ENCODE data around the gene STKLD1.

Gene STKLD1

GRCh38 chr9:133352635-133353340 lies 23.4 kb upstream of the STKLD1 start:
- H3K9me3 ChIP-seq (ENCODE audit: control insufficient read depth, insufficient read depth, low read depth, low read length), result no peaks in the 10 kb centered on the region
- peaks cover 14 to 70% of the 10 kb centered on the region in 2 experiments for H3K36me3 ChIP-seq (ENCODE audit: control insufficient read depth in 2 of 2, insufficient read depth in 1 of 2, low read length in 2 of 2)
- peak overlapping the region; percentile 37; the same call in 1 of the 2 replicates for H3K27ac ChIP-seq (ENCODE audit: extremely low read depth, low read depth, low read length)
- TF ChIP-seq ZNF521 (tag by site-specific recombination; IDR thresholded peaks at IDR 0.05) (no peak), SP7 (tag by site-specific recombination; IDR thresholded peaks at IDR 0.05) (no peak), ZNF324 (tag by site-specific recombination; IDR thresholded peaks at IDR 0.05) (no peak), GLIS2 (tag by site-specific recombination; IDR thresholded peaks at IDR 0.05) (no peak), ZNF660 (tag by site-specific recombination; IDR thresholded peaks at IDR 0.05) (no peak), ZFHX2 (tag by site-specific recombination; conservative IDR thresholded peaks at IDR 0.05) (no peak), ZNF146 (tag by site-specific recombination; IDR thresholded peaks at IDR 0.05) (no peak), ZBTB10 (tag by site-specific recombination; IDR thresholded peaks at IDR 0.05) (no peak), ZSCAN30 (tag by site-specific recombination; IDR thresholded peaks at IDR 0.05) (0 out of 2 replicates have a peak, but pooled peaks have one; percentile 16), ZNF555 (tag by site-specific recombination; conservative IDR thresholded peaks at IDR 0.05) (no peak), SALL2 (tag by site-specific recombination; IDR thresholded peaks at IDR 0.05; ENCODE audit: borderline replicate concordance) (no peak), ZFP41 (tag by site-specific recombination; IDR thresholded peaks at IDR 0.05; ENCODE audit: borderline replicate concordance) (no peak), ZNF221 (tag by site-specific recombination; IDR thresholded peaks at IDR 0.05; ENCODE audit: borderline replicate concordance) (no peak), ZNF426 (tag by site-specific recombination; IDR thresholded peaks at IDR 0.05) (no peak), PRDM1 (tag by site-specific recombination; IDR thresholded peaks at IDR 0.05) (peak; percentile 43; the same call in 1 of the 2 replicates), SCRT2 (tag by site-specific recombination; IDR thresholded peaks at IDR 0.05) (peak; percentile 66; the same call in 1 of the 2 replicates), ZNF654 (tag by site-specific recombination; IDR thresholded peaks at IDR 0.05; ENCODE audit: low read depth) (no peak), ZNF133 (tag by site-specific recombination; IDR thresholded peaks at IDR 0.05) (no peak), ZSCAN23 (tag by site-specific recombination; IDR thresholded peaks at IDR 0.05) (no peak), ZBTB20 (tag by site-specific recombination; IDR thresholded peaks at IDR 0.05) (no peak)
- TF ChIP-seq, protein P1, sequence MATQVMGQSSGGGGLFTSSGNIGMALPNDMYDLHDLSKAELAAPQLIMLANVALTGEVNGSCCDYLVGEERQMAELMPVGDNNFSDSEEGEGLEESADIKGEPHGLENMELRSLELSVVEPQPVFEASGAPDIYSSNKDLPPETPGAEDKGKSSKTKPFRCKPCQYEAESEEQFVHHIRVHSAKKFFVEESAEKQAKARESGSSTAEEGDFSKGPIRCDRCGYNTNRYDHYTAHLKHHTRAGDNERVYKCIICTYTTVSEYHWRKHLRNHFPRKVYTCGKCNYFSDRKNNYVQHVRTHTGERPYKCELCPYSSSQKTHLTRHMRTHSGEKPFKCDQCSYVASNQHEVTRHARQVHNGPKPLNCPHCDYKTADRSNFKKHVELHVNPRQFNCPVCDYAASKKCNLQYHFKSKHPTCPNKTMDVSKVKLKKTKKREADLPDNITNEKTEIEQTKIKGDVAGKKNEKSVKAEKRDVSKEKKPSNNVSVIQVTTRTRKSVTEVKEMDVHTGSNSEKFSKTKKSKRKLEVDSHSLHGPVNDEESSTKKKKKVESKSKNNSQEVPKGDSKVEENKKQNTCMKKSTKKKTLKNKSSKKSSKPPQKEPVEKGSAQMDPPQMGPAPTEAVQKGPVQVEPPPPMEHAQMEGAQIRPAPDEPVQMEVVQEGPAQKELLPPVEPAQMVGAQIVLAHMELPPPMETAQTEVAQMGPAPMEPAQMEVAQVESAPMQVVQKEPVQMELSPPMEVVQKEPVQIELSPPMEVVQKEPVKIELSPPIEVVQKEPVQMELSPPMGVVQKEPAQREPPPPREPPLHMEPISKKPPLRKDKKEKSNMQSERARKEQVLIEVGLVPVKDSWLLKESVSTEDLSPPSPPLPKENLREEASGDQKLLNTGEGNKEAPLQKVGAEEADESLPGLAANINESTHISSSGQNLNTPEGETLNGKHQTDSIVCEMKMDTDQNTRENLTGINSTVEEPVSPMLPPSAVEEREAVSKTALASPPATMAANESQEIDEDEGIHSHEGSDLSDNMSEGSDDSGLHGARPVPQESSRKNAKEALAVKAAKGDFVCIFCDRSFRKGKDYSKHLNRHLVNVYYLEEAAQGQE (tag by site-specific recombination; IDR thresholded peaks at IDR 0.05), result no peak
- TF ChIP-seq, protein P2, sequence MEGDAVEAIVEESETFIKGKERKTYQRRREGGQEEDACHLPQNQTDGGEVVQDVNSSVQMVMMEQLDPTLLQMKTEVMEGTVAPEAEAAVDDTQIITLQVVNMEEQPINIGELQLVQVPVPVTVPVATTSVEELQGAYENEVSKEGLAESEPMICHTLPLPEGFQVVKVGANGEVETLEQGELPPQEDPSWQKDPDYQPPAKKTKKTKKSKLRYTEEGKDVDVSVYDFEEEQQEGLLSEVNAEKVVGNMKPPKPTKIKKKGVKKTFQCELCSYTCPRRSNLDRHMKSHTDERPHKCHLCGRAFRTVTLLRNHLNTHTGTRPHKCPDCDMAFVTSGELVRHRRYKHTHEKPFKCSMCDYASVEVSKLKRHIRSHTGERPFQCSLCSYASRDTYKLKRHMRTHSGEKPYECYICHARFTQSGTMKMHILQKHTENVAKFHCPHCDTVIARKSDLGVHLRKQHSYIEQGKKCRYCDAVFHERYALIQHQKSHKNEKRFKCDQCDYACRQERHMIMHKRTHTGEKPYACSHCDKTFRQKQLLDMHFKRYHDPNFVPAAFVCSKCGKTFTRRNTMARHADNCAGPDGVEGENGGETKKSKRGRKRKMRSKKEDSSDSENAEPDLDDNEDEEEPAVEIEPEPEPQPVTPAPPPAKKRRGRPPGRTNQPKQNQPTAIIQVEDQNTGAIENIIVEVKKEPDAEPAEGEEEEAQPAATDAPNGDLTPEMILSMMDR (tag by site-specific recombination; IDR thresholded peaks at IDR 0.05), result no peak
- CTCF ChIA-PET, result interaction anchor here (0.6 to 1.4 kb wide), 7 partner anchors 11 to 172 kb away, joined by 3 to 4 read pairs (median 3); no protein-coding TSS in a partner anchor
- H3K4me1 ChIP-seq (ENCODE audit: control insufficient read depth, insufficient read depth, low read length), result no peaks in the 10 kb centered on the region
- POLR2A ChIA-PET, result interaction anchor here (0.8 to 3.9 kb wide), 9 partner anchors 10 to 323 kb away, joined by 3 to 35 read pairs (median 4); partner anchors contain the start of genes CACFD1 and SLC2A6
- H3K4me3 ChIP-seq (ENCODE audit: low read depth, low read length), result no peak overlapping the region
